Ovary (tissue), 9 donors: ENCODE data around the gene SPACDR. TPM values are rescaled to one million over a fixed set of nuclear protein-coding genes. Genes with fewer than 3 reads are reported as not detected.

ENCODE experiments used
- DNase-seq, 5 donors: peaks; one replicate each; pipeline ENCODE4 v3.0.0-alpha.2; 2019 to 2020
- H3K27ac ChIP-seq, 2 donors: fragments of 200-600 bp; one replicate each; pipeline versions ENCODE4 v1.5.1 to v1.8.0; 2019 to 2022
- H3K27me3 ChIP-seq: fragments of 200-600 bp; one replicate; pipeline ENCODE4 v1.8.0; 2022
- H3K36me3 ChIP-seq: fragments of 200-600 bp; sonication (generic); one replicate; pipeline ENCODE4 v1.5.1; 2019
- H3K4me1 ChIP-seq: one replicate; pipeline ENCODE4 v1.8.1; 2013; ENCODE audit warnings: mild to moderate bottlenecking, moderate library complexity; ENCODE audit not compliant: insufficient read depth
- H3K4me3 ChIP-seq: fragments of 200-600 bp; sonication (generic); one replicate; pipeline ENCODE4 v1.5.1; 2017
- H3K9me3 ChIP-seq, 2 donors: fragments of 200-600 bp in 1 of 2; sonication (generic) in 1 of 2; one replicate each; pipeline versions ENCODE4 v1.5.1 to v1.8.1; 2013 to 2019; ENCODE audit warnings: mild to moderate bottlenecking in 1 of 2, moderate library complexity in 1 of 2
- EP300 ChIP-seq: sonication (generic); formaldehyde crosslinking; IDR thresholded peaks from one replicate; pipeline ENCODE4 v1.6.1; 2017; ENCODE audit warnings: antibody characterized with exemption
- POLR2A ChIP-seq: fragments of 450-650 bp; IDR thresholded peaks from one replicate; pipeline ENCODE4 v1.6.1; 2017; ENCODE audit warnings: antibody characterized with exemption, mild to moderate bottlenecking, moderate library complexity
- WGBS, 3 donors: extraction: QIAGEN DNeasy Blood & Tissue Kit in 1 of 3; methylation state at CpG; one replicate each; pipeline versions ENCODE4 v1.1.5 to v1.1.7; 2013 to 2017; 5-methylcytosine and 5-hydroxymethylcytosine counted together
- intact Hi-C, 4 donors: fragments of 100-400 bp; cut with DNase I; formaldehyde crosslinking; loops; one replicate each; pipeline versions ENCODE4 v1.11.0 to v1.15.1; 2022 to 2023
- polyA plus RNA-seq, 2 donors: library from polyadenylated mRNA; stranded (reverse); fragments of 200-250 nt in 1 of 2; fragments of 350-450 nt in 1 of 2; fragmentation: Illumina TruSeq in 1 of 2; extraction: RNeasy Lipid Tissue Mini Kit (QIAGEN cat#74804) in 1 of 2; gene quantifications; one replicate each; pipeline ENCODE4 v1.2.3, GENCODE V29; 2013 to 2014
- total RNA-seq, 7 donors: library from RNA; depleted of rRNA in 2 of 7; stranded (reverse); fragments of >200 nt in 2 of 7; fragmentation: NEBNext Ultra II Directional in 3 of 7; extraction: Animal tissue kit (Norgen Biotek cat#: 25700) in 3 of 7; gene quantifications; one replicate each; pipeline versions ENCODE4 v1.1.0 to v1.2.4, GENCODE V29; 2016 to 2023
- TF ChIP-seq, protein P1 (sequence below), 3 donors: fragments of 450-650 bp in 2 of 3; fragments of 200-600 bp in 1 of 3; IDR thresholded peaks; one replicate each; pipeline versions ENCODE4 v1.5.1 to v1.8.0; 2016 to 2022; ENCODE audit warnings: antibody characterized with exemption in 3 of 3, mild to moderate bottlenecking in 1 of 3
- donor health status: DM: no; HTN: no; CAD: no; lungs with moderate emphysema.
- donor health status: DM: no; HTN: no; CAD: no.
- donor health status: Bipolar disorder and iron deficiency.
- donor health status: DM: yes; HTN: yes; CAD: no.
- donor health status: DM: no; HTN: no; CAD: no.
- donor health status: DM: yes; HTN: yes; CAD: no.

SPACDR gene
- total and polyA plus RNA-seq, 9 donors, result 0.25 to 3.0 (median 0.78) TPM; not detected in 1

DNA sequence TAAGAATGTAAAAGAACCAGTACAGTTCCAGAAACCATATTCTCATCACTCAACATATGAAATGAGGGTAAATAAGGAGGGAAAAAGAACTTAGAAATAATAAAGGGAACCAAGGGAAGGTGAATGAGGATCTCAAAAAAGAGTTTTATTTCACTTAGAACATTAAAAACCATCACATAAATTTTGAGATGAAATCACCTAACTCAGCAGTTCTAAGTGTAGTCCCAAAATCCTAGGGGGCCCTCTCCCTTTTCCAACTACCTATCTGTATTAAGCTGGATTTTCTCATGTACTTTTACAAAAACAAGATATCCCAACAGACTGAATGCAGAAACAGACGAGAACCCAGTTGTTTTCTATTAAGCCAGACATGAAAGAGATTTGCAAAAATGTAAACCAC lies 38.7 kb downstream of the SPACDR start:
- Histone ChIP-seq H3K4me3 (no peak overlapping the region), H3K36me3 (no peaks in the 10 kb centered on the region), H3K27me3 (no peaks in the 10 kb centered on the region), H3K4me1 (no peaks in the 10 kb centered on the region), H3K9me3 (no peaks in the 10 kb centered on the region), H3K27ac (no peak overlapping the region)
- TF ChIP-seq, protein P1, sequence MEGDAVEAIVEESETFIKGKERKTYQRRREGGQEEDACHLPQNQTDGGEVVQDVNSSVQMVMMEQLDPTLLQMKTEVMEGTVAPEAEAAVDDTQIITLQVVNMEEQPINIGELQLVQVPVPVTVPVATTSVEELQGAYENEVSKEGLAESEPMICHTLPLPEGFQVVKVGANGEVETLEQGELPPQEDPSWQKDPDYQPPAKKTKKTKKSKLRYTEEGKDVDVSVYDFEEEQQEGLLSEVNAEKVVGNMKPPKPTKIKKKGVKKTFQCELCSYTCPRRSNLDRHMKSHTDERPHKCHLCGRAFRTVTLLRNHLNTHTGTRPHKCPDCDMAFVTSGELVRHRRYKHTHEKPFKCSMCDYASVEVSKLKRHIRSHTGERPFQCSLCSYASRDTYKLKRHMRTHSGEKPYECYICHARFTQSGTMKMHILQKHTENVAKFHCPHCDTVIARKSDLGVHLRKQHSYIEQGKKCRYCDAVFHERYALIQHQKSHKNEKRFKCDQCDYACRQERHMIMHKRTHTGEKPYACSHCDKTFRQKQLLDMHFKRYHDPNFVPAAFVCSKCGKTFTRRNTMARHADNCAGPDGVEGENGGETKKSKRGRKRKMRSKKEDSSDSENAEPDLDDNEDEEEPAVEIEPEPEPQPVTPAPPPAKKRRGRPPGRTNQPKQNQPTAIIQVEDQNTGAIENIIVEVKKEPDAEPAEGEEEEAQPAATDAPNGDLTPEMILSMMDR (IDR thresholded peaks at IDR 0.05), result no peak
- TF ChIP-seq POLR2A (no peak), EP300 (no peak)
- no peak for DNase-seq
- 18 to 21% (median 18%) methylated on average over 1 of the region's 1 CpG for WGBS, 3 donors
- intact Hi-C loops, result loop anchor here in 1 of 4 donors (5.0 kb wide), 1 partner anchor 273 kb away; no protein-coding TSS in a partner anchor

DNA sequence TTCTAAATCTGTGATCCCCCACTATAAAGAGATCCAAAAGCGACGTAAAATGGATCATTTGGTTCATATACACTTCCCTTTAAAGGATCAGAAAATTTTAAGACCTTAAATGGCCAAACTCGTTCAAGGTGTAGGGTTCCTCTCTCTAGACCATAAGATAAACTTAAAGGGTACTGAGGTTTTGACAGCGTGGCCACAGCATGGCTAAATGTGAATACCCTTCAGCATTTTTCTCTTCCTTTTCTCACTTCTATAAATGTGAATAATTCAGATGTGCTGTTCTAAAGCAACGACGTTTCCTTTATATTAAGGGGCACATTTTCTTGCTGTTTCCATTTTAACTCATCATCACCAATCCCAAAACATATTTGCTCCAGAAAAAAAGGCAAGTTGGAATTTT lies 40.7 kb downstream of the SPACDR start:
- WGBS, 3 donors, result 87 to 92% (median 91%) methylated on average over 6 of the region's 6 CpGs

DNA sequence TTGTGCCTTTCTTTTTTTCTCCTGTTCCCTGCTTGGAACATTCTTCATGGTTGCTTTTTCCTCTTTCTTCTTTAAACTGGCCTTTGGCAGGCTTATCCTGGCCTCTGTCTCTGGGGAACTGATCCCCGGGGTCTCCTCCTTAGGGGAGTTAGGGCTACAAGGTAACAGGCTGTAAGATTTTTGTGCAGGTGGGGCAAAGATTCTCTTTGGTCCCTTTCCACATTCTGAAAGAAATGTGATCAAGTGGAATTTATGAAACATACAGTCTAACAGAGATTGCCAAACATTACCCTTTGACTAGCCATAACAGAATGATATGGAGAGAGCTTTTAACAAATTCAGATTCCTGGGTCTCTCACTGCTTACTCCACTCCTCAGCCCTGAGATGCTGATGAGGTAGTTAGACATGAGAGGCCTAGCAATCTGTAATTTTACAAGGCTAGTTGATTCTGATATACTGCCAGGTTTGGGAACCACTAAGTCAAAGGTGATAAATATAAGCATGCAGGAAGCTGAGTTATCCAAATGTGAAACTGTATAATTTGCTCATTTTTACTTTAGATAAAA lies 44.3 kb downstream of the SPACDR start:
- Histone ChIP-seq H3K27ac (no peak overlapping the region), H3K4me3 (no peak overlapping the region), H3K36me3 (no peaks in the 10 kb centered on the region), H3K27me3 (no peaks in the 10 kb centered on the region), H3K9me3 (no peaks in the 10 kb centered on the region), H3K4me1 (no peaks in the 10 kb centered on the region)
- TF ChIP-seq, protein P1 (IDR thresholded peaks at IDR 0.05), result no peak
- TF ChIP-seq POLR2A, result no peak
- WGBS, 3 donors, result 34 to 44% (median 39%) methylated on average over 1 of the region's 1 CpG
- intact Hi-C loops, result no loop called here
- no peak for DNase-seq

More for the DNA sequence above, 40.7 kb downstream of the SPACDR start:
- H3K36me3 ChIP-seq, result no peaks in the 10 kb centered on the region
- DNase-seq, result no peak
- no peak overlapping the region for H3K4me3 ChIP-seq
- intact Hi-C loops, result no loop called here
- no peaks in the 10 kb centered on the region for H3K27me3 ChIP-seq
- no peaks in the 10 kb centered on the region for H3K4me1 ChIP-seq
- TF ChIP-seq EP300 (no peak), POLR2A (no peak)
- TF ChIP-seq, protein P1 (IDR thresholded peaks at IDR 0.05), result no peak
- H3K27ac ChIP-seq, result no peak overlapping the region
- no peaks in the 10 kb centered on the region for H3K9me3 ChIP-seq

DNA sequence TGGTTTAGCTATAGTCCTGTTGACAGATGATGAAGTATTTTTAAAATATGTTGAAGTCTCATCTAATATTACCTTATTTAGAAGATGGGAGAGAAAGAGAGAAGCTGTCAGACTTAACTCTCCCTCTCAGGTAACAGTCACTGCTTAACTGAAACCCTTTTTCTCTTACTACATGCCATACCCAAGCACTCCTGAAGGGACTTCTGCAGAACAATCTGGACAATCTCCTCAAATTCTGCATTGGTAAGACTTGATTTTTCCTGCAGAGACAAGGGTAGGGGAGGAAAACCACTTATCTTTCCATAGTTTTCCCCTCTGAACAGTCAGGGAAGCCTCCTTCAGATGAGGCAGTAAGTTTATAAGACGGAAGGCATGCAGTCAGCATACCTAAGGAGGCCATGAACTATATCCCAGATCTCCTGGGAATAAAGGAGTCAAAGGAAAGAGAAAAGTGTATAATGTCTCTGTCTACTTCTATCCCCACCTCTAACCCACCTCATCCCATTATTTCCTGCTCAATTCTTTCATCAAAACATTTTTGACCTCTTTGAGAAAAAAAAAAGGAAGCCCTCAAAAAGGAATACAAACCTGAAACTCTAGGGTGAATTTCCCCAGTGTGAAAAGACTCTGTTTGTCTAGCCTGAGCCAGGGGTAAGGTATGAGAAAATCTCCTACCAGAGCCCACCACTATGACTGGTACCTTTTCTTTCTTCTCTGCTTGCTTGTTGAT lies 45.0 kb downstream of the SPACDR start:
- intact Hi-C loops, result no loop called here
- H3K4me1 ChIP-seq, result no peaks in the 10 kb centered on the region
- H3K36me3 ChIP-seq, result no peaks in the 10 kb centered on the region
- H3K27ac ChIP-seq, result no peak overlapping the region
- TF ChIP-seq, protein P1 (IDR thresholded peaks at IDR 0.05), result no peak
- TF ChIP-seq EP300 (no peak), POLR2A (no peak)
- no peaks in the 10 kb centered on the region for H3K9me3 ChIP-seq
- H3K4me3 ChIP-seq, result no peak overlapping the region
- 19 to 54% (median 53%) methylated on average over 1 of the region's 1 CpG for WGBS, 3 donors
- DNase-seq, result no peak
- H3K27me3 ChIP-seq, result no peaks in the 10 kb centered on the region
